Parathyroid adenoma (tissue), 2 donors: Measurements from ENCODE around the gene TSPAN18.

ENCODE experiments used
- H2AFZ ChIP-seq: fragments of 300-600 bp; sonication (generic); one replicate; pipeline ENCODE4 v1.7.0; 2017; ENCODE audit warnings: antibody characterized with exemption, mild to moderate bottlenecking
- H3K27ac ChIP-seq: fragments of 300-600 bp; sonication (generic); one replicate; pipeline ENCODE4 v1.7.0; 2017
- H3K27me3 ChIP-seq: fragments of 300-600 bp; sonication (generic); one replicate; pipeline ENCODE4 v1.7.0; 2017; ENCODE audit warnings: low read length; ENCODE audit not compliant: control insufficient read depth, insufficient read depth
- H3K36me3 ChIP-seq: fragments of 300-600 bp; sonication (generic); one replicate; pipeline ENCODE4 v1.7.0; 2017; ENCODE audit warnings: low read length; ENCODE audit not compliant: control insufficient read depth, insufficient read depth
- H3K4me1 ChIP-seq: fragments of 300-600 bp; sonication (generic); one replicate; pipeline ENCODE4 v1.7.0; 2017; ENCODE audit warnings: control low read depth
- H3K4me2 ChIP-seq: fragments of 300-600 bp; sonication (generic); one replicate; pipeline ENCODE4 v1.7.0; 2017; ENCODE audit warnings: low read length
- H3K4me3 ChIP-seq: fragments of 300-600 bp; sonication (generic); one replicate; pipeline ENCODE4 v1.7.0; 2017; ENCODE audit warnings: low read depth, low read length
- H3K79me2 ChIP-seq: fragments of 300-600 bp; sonication (generic); one replicate; pipeline ENCODE4 v1.7.0; 2017; ENCODE audit warnings: control low read depth
- H3K9ac ChIP-seq: fragments of 300-600 bp; sonication (generic); one replicate; pipeline ENCODE4 v1.7.0; 2017; ENCODE audit warnings: mild to moderate bottlenecking
- H3K9me3 ChIP-seq: fragments of 300-600 bp; sonication (generic); one replicate; pipeline ENCODE4 v1.7.0; 2017; ENCODE audit warnings: low read length; ENCODE audit not compliant: control insufficient read depth
- TF ChIP-seq, protein P1 (sequence below): fragments of 300-600 bp; sonication (generic); IDR thresholded peaks from one replicate; pipeline ENCODE4 v1.7.0; 2017; ENCODE audit warnings: antibody characterized with exemption, mild to moderate bottlenecking
- donor health status: primary hyperparathyroidism.

TSPAN18 gene

GRCh38 chr11:44886790-44887140, 160.0 kb downstream of the TSPAN18 start:
- no peaks in the 10 kb centered on the region for H3K4me1 ChIP-seq
- no peak overlapping the region for H3K4me3 ChIP-seq
- H2AFZ ChIP-seq, result no peak overlapping the region
- no peak overlapping the region for H3K4me2 ChIP-seq
- H3K36me3 ChIP-seq, result no peaks in the 10 kb centered on the region
- no peaks in the 10 kb centered on the region for H3K9me3 ChIP-seq
- H3K79me2 ChIP-seq, result no peaks in the 10 kb centered on the region
- H3K27me3 ChIP-seq, result no peaks in the 10 kb centered on the region
- H3K9ac ChIP-seq, result no peak overlapping the region
- TF ChIP-seq, protein P1, sequence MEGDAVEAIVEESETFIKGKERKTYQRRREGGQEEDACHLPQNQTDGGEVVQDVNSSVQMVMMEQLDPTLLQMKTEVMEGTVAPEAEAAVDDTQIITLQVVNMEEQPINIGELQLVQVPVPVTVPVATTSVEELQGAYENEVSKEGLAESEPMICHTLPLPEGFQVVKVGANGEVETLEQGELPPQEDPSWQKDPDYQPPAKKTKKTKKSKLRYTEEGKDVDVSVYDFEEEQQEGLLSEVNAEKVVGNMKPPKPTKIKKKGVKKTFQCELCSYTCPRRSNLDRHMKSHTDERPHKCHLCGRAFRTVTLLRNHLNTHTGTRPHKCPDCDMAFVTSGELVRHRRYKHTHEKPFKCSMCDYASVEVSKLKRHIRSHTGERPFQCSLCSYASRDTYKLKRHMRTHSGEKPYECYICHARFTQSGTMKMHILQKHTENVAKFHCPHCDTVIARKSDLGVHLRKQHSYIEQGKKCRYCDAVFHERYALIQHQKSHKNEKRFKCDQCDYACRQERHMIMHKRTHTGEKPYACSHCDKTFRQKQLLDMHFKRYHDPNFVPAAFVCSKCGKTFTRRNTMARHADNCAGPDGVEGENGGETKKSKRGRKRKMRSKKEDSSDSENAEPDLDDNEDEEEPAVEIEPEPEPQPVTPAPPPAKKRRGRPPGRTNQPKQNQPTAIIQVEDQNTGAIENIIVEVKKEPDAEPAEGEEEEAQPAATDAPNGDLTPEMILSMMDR, result no peak
- no peak overlapping the region for H3K27ac ChIP-seq

GRCh38 chr11:44887636-44888035, 160.9 kb downstream of the TSPAN18 start:
- Histone ChIP-seq H3K9ac (no peak overlapping the region), H3K4me3 (no peak overlapping the region), H3K27me3 (no peaks in the 10 kb centered on the region), H3K4me1 (no peaks in the 10 kb centered on the region), H2AFZ (no peak overlapping the region), H3K36me3 (no peaks in the 10 kb centered on the region), H3K4me2 (no peak overlapping the region), H3K27ac (no peak overlapping the region), H3K9me3 (no peaks in the 10 kb centered on the region), H3K79me2 (no peaks in the 10 kb centered on the region)
- TF ChIP-seq, protein P1, result no peak

DNA sequence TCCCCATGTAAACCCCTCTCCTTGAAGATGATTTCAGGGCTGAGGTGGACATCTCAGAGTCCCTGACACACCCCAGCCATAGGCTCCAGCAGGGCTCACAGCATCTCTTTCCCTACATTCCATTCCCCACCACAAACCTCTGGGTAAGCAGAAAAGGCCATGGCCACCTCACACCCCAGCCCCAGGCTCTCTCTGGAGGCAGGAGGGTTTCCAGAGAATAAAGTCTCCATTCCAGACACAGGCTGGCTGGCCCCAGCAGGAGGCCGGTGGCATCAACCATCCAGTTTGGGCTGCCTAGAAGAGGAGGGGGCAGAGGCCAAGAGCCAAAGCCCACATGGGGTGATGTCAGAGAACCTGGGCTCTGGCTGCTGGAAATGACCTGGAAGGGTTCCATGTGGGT, 162.5 kb downstream of the TSPAN18 start:
- H3K27ac ChIP-seq, result no peak overlapping the region
- H3K4me1 ChIP-seq, result no peaks in the 10 kb centered on the region
- H3K4me2 ChIP-seq, result no peak overlapping the region
- no peak overlapping the region for H3K9ac ChIP-seq
- no peaks in the 10 kb centered on the region for H3K9me3 ChIP-seq
- H2AFZ ChIP-seq, result no peak overlapping the region
- no peaks in the 10 kb centered on the region for H3K79me2 ChIP-seq
- no peak overlapping the region for H3K4me3 ChIP-seq
- no peaks in the 10 kb centered on the region for H3K27me3 ChIP-seq
- H3K36me3 ChIP-seq, result no peaks in the 10 kb centered on the region
- TF ChIP-seq, protein P1, result no peak

DNA sequence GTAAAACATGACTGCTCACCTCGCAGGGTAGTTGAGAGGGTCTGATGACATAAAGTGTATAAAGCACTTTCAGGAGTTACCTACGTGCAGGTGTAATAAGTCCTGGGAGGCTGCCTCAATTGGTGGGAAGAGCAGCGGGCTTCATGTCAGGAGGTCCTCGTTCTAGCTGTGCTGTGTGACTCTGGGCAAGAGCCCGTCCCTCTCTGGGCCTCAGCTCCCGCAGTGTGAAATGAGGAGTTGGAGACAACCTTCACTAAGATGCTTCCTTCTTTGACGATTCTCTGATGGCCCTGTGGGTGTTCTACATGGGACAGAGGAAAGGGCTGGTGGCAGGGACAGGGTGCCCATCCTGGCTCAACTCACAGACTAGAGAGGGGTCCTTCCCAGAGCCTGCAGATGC, 166.1 kb downstream of the TSPAN18 start:
- TF ChIP-seq, protein P1, result no peak
- Histone ChIP-seq H2AFZ (no peak overlapping the region), H3K36me3 (no peaks in the 10 kb centered on the region), H3K9me3 (no peaks in the 10 kb centered on the region), H3K9ac (no peak overlapping the region), H3K4me2 (no peak overlapping the region), H3K4me1 (no peaks in the 10 kb centered on the region), H3K79me2 (no peaks in the 10 kb centered on the region), H3K27ac (no peak overlapping the region), H3K4me3 (no peak overlapping the region), H3K27me3 (no peaks in the 10 kb centered on the region)

DNA sequence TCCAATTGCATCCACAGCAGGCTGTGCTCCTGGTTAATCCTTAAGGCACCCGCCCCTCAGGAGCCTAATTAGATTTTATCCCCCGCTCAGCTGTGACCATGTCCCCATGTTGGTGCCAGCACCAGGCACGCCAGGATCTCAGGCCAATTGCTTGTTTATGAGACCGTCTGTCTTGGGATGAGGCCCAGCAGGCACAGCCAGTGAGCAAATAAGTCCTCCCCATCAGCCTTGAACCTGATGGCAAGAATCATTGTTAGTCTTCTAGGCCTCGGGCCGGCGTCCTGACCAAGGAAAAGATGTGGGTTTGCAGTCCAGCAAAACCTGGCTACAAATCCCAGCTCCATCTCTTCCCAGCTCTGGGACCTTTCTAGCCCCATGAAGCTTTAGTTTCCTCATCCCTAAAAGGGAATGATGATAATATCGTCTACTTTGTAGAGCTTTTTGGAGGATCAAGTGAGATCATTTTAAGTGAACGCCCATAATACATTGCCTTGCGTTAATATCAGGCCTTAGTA, 166.6 kb downstream of the TSPAN18 start:
- Histone ChIP-seq H3K9ac (no peak overlapping the region), H3K79me2 (no peaks in the 10 kb centered on the region), H3K4me3 (no peak overlapping the region), H2AFZ (no peak overlapping the region), H3K4me2 (no peak overlapping the region), H3K36me3 (no peaks in the 10 kb centered on the region), H3K4me1 (no peaks in the 10 kb centered on the region), H3K27me3 (no peaks in the 10 kb centered on the region), H3K9me3 (no peaks in the 10 kb centered on the region), H3K27ac (no peak overlapping the region)
- TF ChIP-seq, protein P1, result no peak
